ENCODE results near the gene PARVA.
"Not testable (repeated sequence)": the region's sequence is repeated elsewhere in the genome, so short reads cannot be mapped to it uniquely, and the experiment has no call there.

Gene PARVA, protein sequence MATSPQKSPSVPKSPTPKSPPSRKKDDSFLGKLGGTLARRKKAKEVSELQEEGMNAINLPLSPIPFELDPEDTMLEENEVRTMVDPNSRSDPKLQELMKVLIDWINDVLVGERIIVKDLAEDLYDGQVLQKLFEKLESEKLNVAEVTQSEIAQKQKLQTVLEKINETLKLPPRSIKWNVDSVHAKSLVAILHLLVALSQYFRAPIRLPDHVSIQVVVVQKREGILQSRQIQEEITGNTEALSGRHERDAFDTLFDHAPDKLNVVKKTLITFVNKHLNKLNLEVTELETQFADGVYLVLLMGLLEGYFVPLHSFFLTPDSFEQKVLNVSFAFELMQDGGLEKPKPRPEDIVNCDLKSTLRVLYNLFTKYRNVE

DNA sequence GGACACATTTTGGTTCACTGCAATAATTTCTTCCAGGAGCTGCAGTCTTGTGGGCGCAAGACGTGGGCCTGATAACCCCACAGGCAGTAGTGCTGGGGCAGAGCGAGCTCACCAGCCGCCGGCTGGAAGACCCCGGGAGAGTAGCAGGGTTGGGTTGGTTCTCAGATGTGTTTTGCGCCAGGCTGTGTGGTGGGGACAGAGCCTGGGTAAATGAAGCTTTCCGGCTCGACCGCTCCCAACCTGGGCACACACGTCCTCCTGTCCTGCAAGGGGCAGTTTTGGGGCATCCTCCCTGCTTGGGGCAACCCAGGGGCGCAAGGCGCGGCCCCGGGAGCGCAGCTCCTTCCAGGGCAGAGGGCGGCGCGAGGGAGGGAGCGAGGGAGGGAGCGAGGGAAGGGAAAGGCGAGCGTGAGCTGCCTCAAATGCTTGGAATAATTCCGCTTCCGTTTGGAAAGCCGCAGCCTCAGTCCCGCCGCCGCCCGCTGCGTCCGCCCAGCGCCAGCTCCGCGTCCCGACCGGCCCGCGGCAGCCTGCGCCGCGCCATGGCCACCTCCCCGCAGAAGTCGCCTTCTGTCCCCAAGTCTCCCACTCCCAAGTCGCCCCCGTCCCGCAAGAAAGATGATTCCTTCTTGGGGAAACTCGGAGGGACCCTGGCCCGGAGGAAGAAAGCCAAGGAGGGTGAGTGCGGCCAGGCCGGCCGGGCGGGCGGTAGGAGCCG lies at the start of gene PARVA:
TSS of gene PARVA (plus strand) at position 466 of the 718 bp plus-strand sequence. CDS start at position 543, 77 bp downstream.
- peak; percentile 90 for DNase-seq (ENCODE audit: low read depth)

GRCh38 chr11:12329169-12329568 lies 48.2 kb upstream of the PARVA start:
- DNase-seq (ENCODE audit: low read depth) = no peak

GRCh38 chr11:12329797-12330196 lies 47.6 kb upstream of the PARVA start:
- no peak for DNase-seq (ENCODE audit: low read depth)

GRCh38 chr11:12330485-12331231 lies 46.7 kb upstream of the PARVA start:
- DNase-seq (ENCODE audit: low read depth) = no peak

DNA sequence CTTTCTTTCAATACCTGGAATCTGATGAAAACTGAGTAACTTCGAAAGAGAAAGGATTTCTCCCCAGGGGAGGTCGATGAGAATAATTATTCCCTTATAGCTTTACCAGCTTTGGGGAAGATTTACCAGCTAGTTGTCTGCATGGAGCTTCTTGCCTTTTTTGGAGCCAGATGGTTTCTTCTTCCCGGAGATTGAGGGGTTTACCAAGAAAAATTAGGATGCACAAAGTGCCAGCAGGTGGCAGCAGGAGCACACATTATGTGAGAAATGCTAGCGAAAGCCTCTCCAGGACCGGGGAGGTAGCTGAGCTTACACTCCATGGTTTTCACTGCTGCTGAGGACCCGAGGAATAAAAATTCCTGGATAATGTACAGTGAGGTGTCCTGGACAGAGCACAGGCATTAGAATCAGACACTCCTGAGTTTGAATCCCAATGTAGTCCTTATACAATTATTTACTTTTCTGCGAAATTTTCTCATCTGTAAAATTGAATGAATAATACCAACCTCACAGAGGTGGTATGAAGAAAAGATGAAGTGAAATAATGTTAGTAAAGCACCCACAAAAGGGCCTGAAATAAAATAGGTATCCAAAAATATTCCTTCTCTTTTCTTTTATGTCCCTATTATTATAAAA lies 46.0 kb upstream of the PARVA start:
- DNase-seq (ENCODE audit: low read depth) = peak; percentile 90

- no peak for DNase-seq (ENCODE audit: low read depth)
Observed at GRCh38 chr11:12343526-12343925, 33.8 kb upstream of the PARVA start.

GRCh38 chr11:12353534-12353933 lies 23.8 kb upstream of the PARVA start:
- no peak for DNase-seq (ENCODE audit: low read depth)

DNA sequence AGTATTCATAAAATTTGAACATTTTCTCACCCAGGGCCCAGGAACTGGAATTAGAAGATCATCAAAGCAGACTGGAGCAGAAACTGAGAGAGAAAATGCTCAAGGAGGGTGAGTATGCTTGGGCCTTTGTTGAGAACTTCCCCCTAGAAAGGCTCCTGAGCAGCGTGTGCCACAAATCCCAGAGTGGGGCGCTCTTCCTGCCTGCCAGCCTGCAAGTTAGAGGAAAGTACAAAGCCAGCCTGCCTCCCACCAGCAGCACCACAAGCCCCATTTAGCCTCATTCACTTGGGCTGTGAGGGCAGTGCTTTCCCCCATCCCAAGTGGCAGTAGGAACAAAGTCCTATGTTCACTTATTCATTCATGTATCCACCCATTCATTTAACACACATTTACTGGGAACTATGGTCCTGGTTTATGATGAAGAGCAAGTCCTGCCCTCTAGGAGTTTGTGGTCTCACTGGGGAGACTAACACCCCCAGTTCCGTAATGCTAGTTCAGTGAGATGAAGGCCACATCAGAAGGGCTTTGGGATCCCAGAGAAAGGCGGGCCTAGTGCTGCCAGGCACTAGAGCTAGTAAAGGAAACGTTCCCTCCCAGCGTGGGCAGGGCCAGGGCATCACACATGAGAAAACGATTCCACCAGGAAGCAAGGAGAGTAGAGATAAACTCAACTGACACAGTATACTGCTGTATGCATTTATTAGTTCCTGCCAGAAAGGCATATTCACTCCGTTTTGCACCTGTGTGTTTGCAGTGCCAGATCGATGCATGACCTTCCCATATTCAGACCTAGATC lies 22.4 kb upstream of the PARVA start:
- DNase-seq (ENCODE audit: low read depth) = no peak

DNA sequence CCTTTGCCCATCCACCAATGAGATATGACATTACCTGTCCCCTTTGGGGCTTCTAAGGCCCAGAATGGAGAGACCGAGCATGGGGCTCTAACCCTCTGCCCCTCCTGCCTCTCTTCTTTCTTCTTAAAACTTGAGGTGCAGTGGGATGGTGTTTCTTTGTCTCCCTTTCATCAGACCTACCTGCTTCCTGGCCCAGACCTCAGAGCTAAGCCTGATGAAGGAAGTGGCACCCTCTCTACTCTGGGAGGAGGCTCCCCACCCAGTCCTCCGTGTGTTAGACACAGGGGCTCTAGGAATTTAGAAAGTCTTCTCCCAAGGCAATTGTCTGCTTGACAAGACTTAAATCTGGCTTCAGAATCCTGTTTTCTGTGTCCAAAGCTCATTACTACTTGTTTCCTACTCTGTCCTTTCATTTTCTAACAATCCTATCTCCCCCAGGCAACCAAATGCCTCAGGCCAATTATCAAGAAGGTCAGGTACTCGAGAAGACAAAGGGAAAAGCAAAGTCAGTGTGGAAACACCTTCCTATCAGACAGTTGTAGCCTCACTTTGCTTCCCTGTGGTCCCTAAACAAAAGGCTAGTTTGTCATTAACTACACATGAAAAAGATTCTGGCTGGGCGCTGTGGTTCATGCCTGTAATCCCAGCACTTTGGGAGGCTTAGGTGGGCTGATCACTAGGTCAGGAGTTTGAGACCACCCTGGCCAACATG lies 20.3 kb upstream of the PARVA start:
- no peak for DNase-seq (ENCODE audit: low read depth)

- DNase-seq (ENCODE audit: low read depth) = not testable (repeated sequence)
Observed at GRCh38 chr11:12357697-12358096, 19.7 kb upstream of the PARVA start.

- DNase-seq (ENCODE audit: low read depth) = no peak
Observed at GRCh38 chr11:12358302-12359188, 18.8 kb upstream of the PARVA start.

GRCh38 chr11:12359761-12360160 lies 17.6 kb upstream of the PARVA start:
- DNase-seq (ENCODE audit: low read depth) = peak; percentile 62

DNA sequence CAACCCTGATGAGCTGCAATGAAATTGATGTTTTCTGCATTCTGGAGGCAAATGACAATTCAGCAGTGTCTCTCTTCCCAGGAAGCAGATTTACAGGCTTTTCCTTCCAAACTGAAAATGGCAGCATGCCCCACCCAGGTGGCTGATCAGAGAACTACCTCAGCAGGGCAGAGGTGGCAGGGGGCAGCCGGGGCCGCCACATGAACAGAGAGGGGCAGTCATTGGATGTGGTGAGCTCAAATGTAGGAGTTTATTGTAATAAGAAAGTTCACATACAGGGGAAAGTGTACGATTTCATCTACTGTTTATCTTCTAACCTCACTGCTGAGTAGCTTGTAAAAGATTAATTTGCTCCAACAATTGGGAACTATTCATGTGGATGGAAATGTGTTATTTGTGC lies 15.7 kb upstream of the PARVA start:
- DNase-seq (ENCODE audit: low read depth) = no peak

- no peak for DNase-seq (ENCODE audit: low read depth)
Observed at GRCh38 chr11:12362857-12363256, 14.5 kb upstream of the PARVA start.

DNA sequence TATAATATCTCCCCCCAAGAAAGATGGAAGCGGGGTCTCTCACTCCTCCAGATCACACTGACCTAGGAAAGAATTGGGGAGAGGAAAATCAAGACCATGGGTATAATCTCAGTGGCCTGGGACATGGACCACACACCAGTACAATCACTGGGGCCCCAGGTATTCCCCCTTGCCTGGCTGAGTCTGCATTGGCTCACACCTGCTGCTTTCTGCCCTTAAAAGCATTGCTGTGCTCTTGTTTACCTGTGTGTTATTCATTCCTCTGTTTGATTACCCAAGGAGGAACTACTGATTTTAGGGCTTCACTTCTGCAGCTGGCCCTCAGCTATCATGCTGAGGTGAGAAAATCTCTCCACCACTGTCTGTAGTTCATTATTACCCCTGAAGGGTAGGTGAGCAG lies 14.0 kb upstream of the PARVA start:
- no peak for DNase-seq (ENCODE audit: low read depth)

DNA sequence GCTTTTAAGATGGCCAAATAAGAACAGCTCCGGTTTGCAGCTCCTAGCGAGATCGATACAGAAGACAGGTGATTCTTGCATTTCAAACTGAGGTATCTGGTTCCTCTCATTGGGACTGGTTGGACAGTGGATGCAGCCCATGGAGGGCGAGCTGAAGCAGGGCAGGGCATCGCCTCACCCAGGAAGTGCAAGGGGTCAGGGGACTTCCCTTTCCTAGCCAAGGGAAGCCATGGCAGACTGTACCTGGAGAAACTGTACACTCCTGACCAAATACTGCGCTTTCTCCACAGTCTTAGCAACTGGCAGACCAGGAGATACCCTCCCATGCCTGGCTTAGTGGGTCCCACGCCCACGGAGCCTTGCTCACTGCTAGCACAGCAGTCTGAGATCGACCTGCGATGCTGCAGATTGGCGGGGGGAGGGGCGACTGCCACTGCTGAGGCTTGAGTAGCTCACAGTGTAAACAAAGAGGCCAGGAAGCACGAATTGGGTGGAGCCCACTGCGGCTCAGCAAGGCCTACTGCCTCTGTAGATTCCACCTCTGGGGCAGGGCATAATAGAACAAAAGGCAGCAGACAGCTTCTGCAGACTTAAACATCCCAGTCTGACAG lies 11.3 kb upstream of the PARVA start:
- peak; percentile 46 for DNase-seq (ENCODE audit: low read depth)

- not testable (repeated sequence) for DNase-seq (ENCODE audit: low read depth)
Observed at GRCh38 chr11:12367057-12367456, 10.3 kb upstream of the PARVA start.

DNA sequence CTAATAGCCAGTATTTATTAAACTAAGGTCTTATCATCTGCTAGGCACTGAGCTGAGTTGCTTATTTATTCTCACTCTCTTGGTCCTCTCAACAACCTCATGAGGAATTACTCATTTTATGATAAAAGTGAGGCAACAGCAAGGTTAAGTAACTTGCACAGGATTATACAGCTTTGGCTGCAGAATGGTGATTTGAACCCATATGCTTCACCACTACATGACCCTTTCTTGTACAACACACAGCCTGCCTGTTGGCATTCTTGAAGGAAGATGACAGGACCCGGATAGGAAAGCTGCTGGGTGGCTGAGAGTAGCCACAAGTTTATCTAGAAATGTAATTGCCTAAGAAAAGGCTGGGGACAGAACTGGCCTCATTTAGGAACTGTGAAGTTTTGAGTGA lies 5.3 kb upstream of the PARVA start:
- no peak for DNase-seq (ENCODE audit: low read depth)

DNA sequence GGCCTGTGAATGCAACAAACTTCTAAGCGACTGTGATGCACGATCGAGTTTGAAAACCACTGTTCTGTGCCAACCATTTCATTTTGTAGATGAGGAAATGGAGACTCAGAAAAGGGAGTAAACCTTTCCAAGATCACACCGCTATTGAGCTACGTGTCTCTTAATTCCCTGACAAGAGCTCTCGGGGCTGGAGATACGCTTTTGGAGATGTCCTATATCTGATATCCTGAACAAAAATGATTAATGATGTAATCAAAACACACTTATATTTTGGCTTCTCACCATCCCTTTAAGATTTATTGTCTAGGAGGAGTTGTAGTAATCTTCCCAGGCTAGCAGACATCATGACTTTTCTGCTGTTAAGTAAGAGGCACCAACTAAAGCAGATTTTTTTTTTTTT lies 1.7 kb upstream of the PARVA start:
- DNase-seq (ENCODE audit: low read depth) = no peak

Data from ELR (cell line).